Measurements from ENCODE around the gene EIF3A.
A peak's percentile ranks its signal among the peaks of the same experiment; 100 is the strongest.
"Not testable (repeated sequence)": the region's sequence is repeated elsewhere in the genome, so short reads cannot be mapped to it uniquely, and the experiment has no call there.

EIF3A gene

GRCh38 chr10:119119400-119119799 lies 38.8 kb upstream of the EIF3A start:
- TF ChIP-seq CTCF (IDR thresholded peaks at IDR 0.05; ENCODE audit: insufficient read depth, low read length, missing control alignments), result no peak
- DNase-seq (ENCODE audit: low read depth, low spot score), result no peak
- POLR2A ChIA-PET, result no interaction called here
- CTCF ChIA-PET, result interaction anchor here (0.9 kb wide), 1 partner anchor 15 kb away, joined by 4 read pairs; the partner anchor contains the start of gene DENND10
- H3K4me3 ChIP-seq (ENCODE audit: low read depth, low read length), result no peak overlapping the region

GRCh38 chr10:119118231-119118630 lies 37.6 kb upstream of the EIF3A start:
- DNase-seq (ENCODE audit: low read depth, low spot score), result no peak
- POLR2A ChIA-PET, result no interaction called here
- no peak for TF ChIP-seq CTCF (IDR thresholded peaks at IDR 0.05; ENCODE audit: insufficient read depth, low read length, missing control alignments)
- CTCF ChIA-PET, result no interaction called here
- H3K4me3 ChIP-seq (ENCODE audit: low read depth, low read length), result no peak overlapping the region

GRCh38 chr10:119116326-119116951 lies 35.8 kb upstream of the EIF3A start:
- CTCF ChIA-PET, result interaction anchor here (0.7 to 1.5 kb wide), 4 partner anchors 9 to 353 kb away, joined by 3 to 4 read pairs (median 3); no protein-coding TSS in a partner anchor
- H3K4me3 ChIP-seq (ENCODE audit: low read depth, low read length), result no peak overlapping the region
- POLR2A ChIA-PET, result no interaction called here
- no peak for TF ChIP-seq CTCF (IDR thresholded peaks at IDR 0.05; ENCODE audit: insufficient read depth, low read length, missing control alignments)
- no peak for DNase-seq (ENCODE audit: low read depth, low spot score)

GRCh38 chr10:119115926-119116325 lies 35.3 kb upstream of the EIF3A start:
- POLR2A ChIA-PET, result no interaction called here
- no peak overlapping the region for H3K4me3 ChIP-seq (ENCODE audit: low read depth, low read length)
- DNase-seq (ENCODE audit: low read depth, low spot score), result no peak
- no peak for TF ChIP-seq CTCF (IDR thresholded peaks at IDR 0.05; ENCODE audit: insufficient read depth, low read length, missing control alignments)
- CTCF ChIA-PET, result interaction anchor here (0.7 to 1.5 kb wide), 4 partner anchors 10 to 353 kb away, joined by 3 to 4 read pairs (median 3); no protein-coding TSS in a partner anchor

GRCh38 chr10:119113751-119114732 lies 33.4 kb upstream of the EIF3A start:
- H3K4me3 ChIP-seq (ENCODE audit: low read depth, low read length), result no peak overlapping the region
- CTCF ChIA-PET, result no interaction called here
- no peak for TF ChIP-seq CTCF (IDR thresholded peaks at IDR 0.05; ENCODE audit: insufficient read depth, low read length, missing control alignments)
- peak; percentile 84 for DNase-seq (ENCODE audit: low read depth, low spot score)
- POLR2A ChIA-PET, result interaction anchor here (1.0 kb wide), 1 partner anchor 10 kb away, joined by 5 read pairs; the partner anchor contains the start of gene DENND10

GRCh38 chr10:119112056-119112455 lies 31.4 kb upstream of the EIF3A start:
- CTCF ChIA-PET, result no interaction called here
- peak; percentile 64 for DNase-seq (ENCODE audit: low read depth, low spot score)

GRCh38 chr10:119107771-119108170 lies 27.2 kb upstream of the EIF3A start:
- ChIA-PET CTCF (interaction anchor here (1.0 kb wide), 1 partner anchor 45 kb away, joined by 3 read pairs; no protein-coding TSS in a partner anchor), POLR2A (interaction anchor here (0.7 kb wide), 1 partner anchor 734 kb away, joined by 4 read pairs; no protein-coding TSS in a partner anchor)
- H3K4me3 ChIP-seq (ENCODE audit: low read depth, low read length); DNase-seq (ENCODE audit: low read depth, low spot score): not testable (repeated sequence)

More at GRCh38 chr10:119112056-119112455, 31.4 kb upstream of the EIF3A start:
- no peak for TF ChIP-seq CTCF (IDR thresholded peaks at IDR 0.05; ENCODE audit: insufficient read depth, low read length, missing control alignments)
- no peak overlapping the region for H3K4me3 ChIP-seq (ENCODE audit: low read depth, low read length)
- POLR2A ChIA-PET, result interaction anchor here (0.7 to 1.4 kb wide), 3 partner anchors 8 to 421 kb away, joined by 3 to 4 read pairs (median 3); partner anchors contain the start of genes DENND10 and EIF3A

GRCh38 chr10:119107106-119107505 lies 26.5 kb upstream of the EIF3A start:
- POLR2A ChIA-PET, result interaction anchor here (0.7 kb wide), 1 partner anchor 733 kb away, joined by 4 read pairs; no protein-coding TSS in a partner anchor
- CTCF ChIA-PET, result interaction anchor here (1.0 kb wide), 1 partner anchor 46 kb away, joined by 3 read pairs; no protein-coding TSS in a partner anchor
- DNase-seq (ENCODE audit: low read depth, low spot score); H3K4me3 ChIP-seq (ENCODE audit: low read depth, low read length): not testable (repeated sequence)

All from AG04449 (cell line).